Pulmonary artery endothelial cell (primary cell): ENCODE data around the gene METRN. TPM values are rescaled to one million over a fixed set of nuclear protein-coding genes. Genes with fewer than 3 reads are reported as not detected.

Experiments
- DNase-seq: peaks from one replicate; pipeline ENCODE4 v3.0.0-alpha.2; 2011; ENCODE audit warnings: low read depth, low spot score
- total RNA-seq: library from RNA; depleted of rRNA; stranded (reverse); fragments of >200 nt; gene quantifications from 2 replicates; pipeline ENCODE4 v1.2.3, GENCODE V29; 2014

METRN gene
- total RNA-seq, 1 donor from 2014 or later, result 68.3 TPM

DNA sequence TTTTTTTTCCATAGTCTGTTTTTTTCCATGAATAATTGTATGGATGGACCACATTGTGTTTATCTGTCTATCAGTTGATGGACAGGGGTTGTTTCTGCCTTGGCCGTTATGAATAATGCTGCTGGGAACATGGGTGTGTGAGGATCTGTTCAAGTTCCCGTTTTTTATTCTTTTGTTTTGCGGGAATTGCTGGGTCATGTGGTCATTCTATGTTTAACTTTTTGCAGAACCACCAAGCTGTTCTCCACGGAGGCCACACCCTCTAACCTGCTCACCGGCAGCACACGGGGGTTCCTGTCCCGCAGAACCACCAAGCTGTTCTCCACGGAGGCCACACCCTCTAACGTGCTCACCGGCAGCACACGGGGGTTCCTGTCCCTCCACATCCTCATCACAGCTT, 39.7 kb downstream of the METRN start:
- DNase-seq, result no peak

DNA sequence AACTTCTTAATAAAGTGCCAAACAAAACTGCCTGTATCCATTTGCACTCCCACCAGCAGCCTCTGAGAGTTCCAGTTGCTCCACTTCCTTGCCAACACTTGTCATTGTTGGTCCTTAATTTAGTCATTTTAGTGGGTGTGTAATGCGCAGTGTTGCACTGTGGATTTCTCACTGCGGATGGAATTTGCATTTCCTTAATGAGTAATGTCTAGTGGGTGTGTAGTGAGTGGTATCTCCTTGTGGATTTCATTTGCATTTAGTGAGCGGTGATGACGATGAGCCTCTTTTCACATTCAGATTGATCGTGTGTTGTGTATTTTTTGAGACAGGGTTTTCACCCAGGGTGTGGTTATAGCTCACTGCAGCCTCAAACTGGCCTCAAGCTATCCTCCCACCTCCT, 41.5 kb downstream of the METRN start:
- DNase-seq, result no peak

DNA sequence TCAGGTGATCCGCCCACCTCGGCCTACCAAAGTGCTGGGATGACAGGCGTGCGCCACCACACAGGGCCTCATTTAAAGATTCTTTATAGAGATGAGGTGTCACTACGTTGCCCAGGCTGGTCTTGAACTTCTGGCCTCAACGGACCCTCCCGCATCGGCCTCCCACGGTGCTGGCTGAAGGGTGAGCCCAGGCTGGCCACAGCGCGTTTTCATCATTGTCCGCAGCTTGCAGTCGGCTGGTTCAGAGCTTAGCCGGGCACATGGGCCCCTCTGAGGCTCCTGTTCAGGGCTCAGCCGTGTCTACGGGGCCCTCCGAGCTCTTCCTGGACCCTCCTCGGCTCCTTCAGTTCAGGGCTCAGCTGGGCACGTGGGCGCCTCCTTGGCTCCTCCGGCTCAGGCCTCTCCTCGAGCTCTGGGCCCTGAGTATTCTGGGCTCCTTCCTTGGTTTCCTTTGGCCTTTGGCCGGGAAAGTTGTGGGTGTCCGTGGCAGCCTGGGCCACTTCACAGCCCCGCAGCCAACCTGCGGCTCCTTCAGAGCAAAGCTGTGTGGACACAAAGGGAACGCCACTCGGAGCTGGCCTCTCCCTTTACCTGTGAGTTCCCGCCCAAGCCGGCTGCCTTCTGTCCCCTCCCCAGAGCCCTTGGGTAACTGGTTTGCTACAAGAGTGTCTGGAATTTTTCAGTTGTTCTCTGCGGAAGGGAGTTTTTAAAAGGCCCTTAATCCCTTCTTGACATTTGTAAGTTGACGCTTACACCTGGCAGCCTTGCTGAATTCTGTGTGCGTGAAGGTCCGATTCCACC, 44.4 kb downstream of the METRN start:
- no peak for DNase-seq

GRCh38 chr16:760065-760464, 45.1 kb downstream of the METRN start:
- no peak for DNase-seq

DNA sequence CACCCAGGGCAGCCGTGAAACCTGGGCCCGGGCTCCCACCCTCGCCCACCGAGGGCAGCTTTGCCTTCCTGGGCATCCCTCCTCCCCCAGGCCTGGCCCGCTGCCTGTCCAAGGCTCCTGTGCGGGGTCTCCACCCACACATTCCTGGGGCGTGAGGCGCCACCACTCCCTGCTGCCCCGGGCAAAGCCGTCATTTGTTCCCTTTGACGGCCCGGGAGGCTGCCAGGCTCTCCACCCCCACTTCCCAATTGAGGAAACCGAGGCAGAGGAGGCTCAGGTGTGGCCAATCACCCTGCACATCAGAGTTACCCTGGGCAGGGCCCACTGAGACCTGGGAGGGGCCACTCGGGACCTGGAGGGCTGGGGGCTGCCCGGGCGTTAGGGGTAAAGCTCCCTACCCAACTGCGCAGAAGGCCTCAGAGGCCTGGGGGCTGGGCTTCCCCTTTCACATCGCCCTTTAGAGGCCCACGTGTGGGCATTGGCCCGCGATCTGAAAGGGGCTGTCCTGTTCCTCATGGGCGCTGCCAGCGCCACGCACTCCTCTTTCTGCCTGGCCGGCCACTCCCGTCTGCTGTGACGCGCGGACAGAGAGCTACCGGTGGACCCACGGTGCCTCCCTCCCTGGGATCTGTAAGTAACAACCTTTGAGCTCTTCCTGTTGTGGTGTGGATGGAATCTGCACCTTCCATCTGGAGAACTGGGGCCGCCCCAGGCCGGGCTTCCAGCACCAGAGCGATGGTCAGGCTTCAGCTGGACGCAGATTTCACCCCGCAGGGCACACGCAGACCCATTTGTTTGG, 45.8 kb downstream of the METRN start, which contains the start of gene MSLN:
Gene MSLN (plus strand): TSS at position 190 of the 799 bp plus-strand sequence. CDS start 1,947 bp downstream, outside the sequence.
- no peak for DNase-seq

GRCh38 chr16:761625-762513, 47.0 kb downstream of the METRN start:
- DNase-seq, result no peak

DNA sequence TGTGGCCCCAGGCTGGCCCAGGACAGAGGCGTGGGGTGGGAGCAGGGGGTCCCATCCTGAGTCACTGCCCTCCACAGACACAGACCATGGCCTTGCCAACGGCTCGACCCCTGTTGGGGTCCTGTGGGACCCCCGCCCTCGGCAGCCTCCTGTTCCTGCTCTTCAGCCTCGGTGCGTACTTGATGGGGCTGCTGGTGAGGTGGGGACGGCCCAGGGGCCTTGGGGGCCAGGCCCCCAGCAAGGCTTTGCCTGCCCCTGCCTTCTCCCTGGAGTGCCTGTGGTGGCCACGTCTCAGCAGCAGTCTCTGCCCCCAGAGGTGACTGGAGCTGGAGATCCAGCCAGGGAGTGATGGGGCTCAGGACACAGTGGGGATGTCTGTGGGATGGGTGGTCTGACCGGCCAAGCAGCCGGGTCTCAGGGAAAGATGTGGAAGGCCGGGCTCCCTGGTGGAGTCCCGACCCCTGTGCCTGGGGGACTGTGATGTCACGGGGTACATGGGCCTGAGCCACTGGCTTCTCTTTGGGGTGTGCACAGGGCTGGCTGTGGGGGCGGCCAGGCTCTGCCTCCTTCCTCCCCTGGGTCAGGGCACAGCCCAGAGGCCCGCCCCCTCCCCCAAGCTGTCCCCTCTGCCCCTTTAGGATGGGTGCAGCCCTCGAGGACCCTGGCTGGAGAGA, 47.8 kb downstream of the METRN start:
- no peak for DNase-seq

- DNase-seq, result no peak
These were observed 48.7 kb downstream of the METRN start for GRCh38 chr16:763369-764183.

GRCh38 chr16:764184-764750, 49.3 kb downstream of the METRN start:
- DNase-seq, result no peak

DNA sequence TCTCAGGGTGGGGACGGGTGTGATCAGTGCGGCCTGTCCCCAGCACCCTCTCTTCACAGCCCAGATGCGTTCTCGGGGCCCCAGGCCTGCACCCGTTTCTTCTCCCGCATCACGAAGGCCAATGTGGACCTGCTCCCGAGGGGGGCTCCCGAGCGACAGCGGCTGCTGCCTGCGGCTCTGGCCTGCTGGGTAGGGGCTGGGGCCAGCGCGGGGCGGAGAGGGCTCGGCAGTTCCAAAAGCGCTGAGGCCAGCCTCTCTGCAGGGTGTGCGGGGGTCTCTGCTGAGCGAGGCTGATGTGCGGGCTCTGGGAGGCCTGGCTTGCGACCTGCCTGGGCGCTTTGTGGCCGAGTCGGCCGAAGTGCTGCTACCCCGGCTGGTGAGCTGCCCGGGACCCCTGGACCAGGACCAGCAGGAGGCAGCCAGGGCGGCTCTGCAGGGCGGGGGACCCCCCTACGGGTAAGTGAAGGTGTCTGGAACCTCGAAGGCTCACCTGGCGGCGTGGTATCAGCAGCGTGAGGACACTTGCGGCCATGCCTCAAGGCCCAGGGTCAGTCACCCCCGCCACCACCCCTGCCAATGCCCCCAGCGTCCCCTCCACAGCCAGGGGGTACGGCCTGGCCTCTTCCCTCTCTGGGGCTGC, 50.0 kb downstream of the METRN start:
- no peak for DNase-seq

- DNase-seq, result no peak
These were observed 50.6 kb downstream of the METRN start for GRCh38 chr16:765488-765865.

DNA sequence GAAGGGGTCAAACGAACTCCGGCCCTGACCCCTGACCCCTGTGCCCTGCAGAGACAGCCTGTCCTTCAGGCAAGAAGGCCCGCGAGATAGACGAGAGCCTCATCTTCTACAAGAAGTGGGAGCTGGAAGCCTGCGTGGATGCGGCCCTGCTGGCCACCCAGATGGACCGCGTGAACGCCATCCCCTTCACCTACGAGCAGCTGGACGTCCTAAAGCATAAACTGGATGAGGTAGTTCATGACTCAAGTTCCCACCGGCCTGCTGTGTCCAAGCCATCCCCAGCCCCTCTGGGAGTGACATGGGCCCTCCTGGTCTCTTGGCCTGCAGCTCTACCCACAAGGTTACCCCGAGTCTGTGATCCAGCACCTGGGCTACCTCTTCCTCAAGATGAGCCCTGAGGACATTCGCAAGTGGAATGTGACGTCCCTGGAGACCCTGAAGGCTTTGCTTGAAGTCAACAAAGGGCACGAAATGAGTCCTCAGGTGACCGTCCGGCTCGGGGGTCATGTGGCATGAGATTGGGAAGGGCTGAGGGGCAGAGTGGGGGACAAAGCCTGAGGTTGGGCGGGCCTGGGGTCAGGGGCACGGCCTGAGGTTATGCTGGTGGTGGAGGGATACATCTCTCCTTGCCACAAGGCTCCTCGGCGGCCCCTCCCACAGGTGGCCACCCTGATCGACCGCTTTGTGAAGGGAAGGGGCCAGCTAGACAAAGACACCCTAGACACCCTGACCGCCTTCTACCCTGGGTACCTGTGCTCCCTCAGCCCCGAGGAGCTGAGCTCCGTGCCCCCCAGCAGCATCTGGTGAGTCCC, 51.3 kb downstream of the METRN start:
- no peak for DNase-seq

GRCh38 chr16:766820-767640, 52.1 kb downstream of the METRN start:
- DNase-seq, result no peak

GRCh38 chr16:767743-768235, 52.9 kb downstream of the METRN start:
- DNase-seq, result no peak

DNA sequence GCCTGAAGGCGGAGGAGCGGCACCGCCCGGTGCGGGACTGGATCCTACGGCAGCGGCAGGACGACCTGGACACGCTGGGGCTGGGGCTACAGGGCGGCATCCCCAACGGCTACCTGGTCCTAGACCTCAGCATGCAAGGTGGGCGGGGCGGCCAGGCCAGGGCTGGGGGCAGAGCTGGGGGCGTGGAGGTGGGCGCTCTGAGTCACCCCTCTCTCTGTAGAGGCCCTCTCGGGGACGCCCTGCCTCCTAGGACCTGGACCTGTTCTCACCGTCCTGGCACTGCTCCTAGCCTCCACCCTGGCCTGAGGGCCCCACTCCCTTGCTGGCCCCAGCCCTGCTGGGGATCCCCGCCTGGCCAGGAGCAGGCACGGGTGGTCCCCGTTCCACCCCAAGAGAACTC, 53.5 kb downstream of the METRN start:
- DNase-seq, result no peak
